DND-41 (cell line): ENCODE results near the gene ELL2.

Source experiments
- ATAC-seq: fragments of 200-7000 bp; cut with Tn5 transposase; 3 replicates; pipeline ENCODE4 v1.9.1; 2021; ENCODE audit warnings: low read depth; ENCODE audit not compliant: insufficient read depth
- DNase-seq: peaks from one replicate; pipeline ENCODE4 v3.0.0-alpha.2; 2020
- H2AFZ ChIP-seq: 2 replicates; pipeline ENCODE4 v1.6.0; 2012; ENCODE audit warnings: low read depth, low read length
- H3K27ac ChIP-seq: 2 replicates; pipeline ENCODE4 v1.5.1; 2012; ENCODE audit warnings: low read length, inconsistent platforms
- H3K27me3 ChIP-seq: fragments of 200-600 bp; sonication (generic); 2 replicates; pipeline ENCODE4 v1.6.0; 2012; ENCODE audit warnings: low read length, mild to moderate bottlenecking, inconsistent platforms; ENCODE audit not compliant: insufficient read depth, poor library complexity
- H3K36me3 ChIP-seq: 2 replicates; pipeline ENCODE4 v1.5.1; 2012; ENCODE audit warnings: low read length, inconsistent platforms; ENCODE audit not compliant: insufficient read depth
- H3K4me1 ChIP-seq: 2 replicates; pipeline ENCODE4 v1.5.1; 2012; ENCODE audit warnings: mild to moderate bottlenecking, low read length; ENCODE audit not compliant: insufficient read depth
- H3K4me2 ChIP-seq: 2 replicates; pipeline ENCODE4 v1.6.0; 2012; ENCODE audit warnings: mild to moderate bottlenecking, moderate library complexity, low read length, inconsistent platforms; ENCODE audit not compliant: insufficient read depth
- H3K4me3 ChIP-seq, 2 experiments: fragments of 200-600 bp in 1 of 2; shearing (Covaris generic) in 1 of 2; 2 replicates each; pipeline ENCODE4 v1.5.1; 2012 to 2016; ENCODE audit warnings: inconsistent platforms in 2 of 2, low read length in 2 of 2, mild to moderate bottlenecking in 2 of 2, low read depth in 1 of 2, moderate library complexity in 1 of 2
- H3K79me2 ChIP-seq: 2 replicates; pipeline ENCODE4 v1.6.0; 2012; ENCODE audit warnings: low read length, inconsistent platforms; ENCODE audit not compliant: insufficient read depth
- H3K9ac ChIP-seq: 2 replicates; pipeline ENCODE4 v1.6.0; 2012; ENCODE audit warnings: low read depth, mild to moderate bottlenecking, inconsistent platforms, low read length, moderate library complexity
- H3K9me3 ChIP-seq: 2 replicates; pipeline ENCODE4 v1.5.1; 2012; ENCODE audit warnings: low read length, moderate library complexity, mild to moderate bottlenecking, inconsistent platforms; ENCODE audit not compliant: insufficient read depth, severe bottlenecking
- H4K20me1 ChIP-seq: 2 replicates; pipeline ENCODE4 v1.6.0; 2012; ENCODE audit warnings: low read length; ENCODE audit not compliant: insufficient read depth
- EZH2 ChIP-seq: IDR thresholded peaks from 3 replicates; pipeline ENCODE4 v1.6.1; 2012; ENCODE audit warnings: borderline replicate concordance, low read depth, mild to moderate bottlenecking, moderate library complexity, low read length, inconsistent platforms; ENCODE audit not compliant: severe bottlenecking
- TF ChIP-seq, protein P1 (sequence below): IDR thresholded peaks from 2 replicates; pipeline ENCODE4 v1.5.1; 2012; ENCODE audit warnings: borderline replicate concordance, low read length, moderate library complexity, mild to moderate bottlenecking; ENCODE audit not compliant: poor library complexity, severe bottlenecking; ENCODE audit errors: extremely low read depth

Gene ELL2

GRCh38 chr5:96006291-96006690 is 44.6 kb upstream of the ELL2 start:
- H3K27me3 ChIP-seq, result no peaks in the 10 kb centered on the region
- TF ChIP-seq, protein P1, sequence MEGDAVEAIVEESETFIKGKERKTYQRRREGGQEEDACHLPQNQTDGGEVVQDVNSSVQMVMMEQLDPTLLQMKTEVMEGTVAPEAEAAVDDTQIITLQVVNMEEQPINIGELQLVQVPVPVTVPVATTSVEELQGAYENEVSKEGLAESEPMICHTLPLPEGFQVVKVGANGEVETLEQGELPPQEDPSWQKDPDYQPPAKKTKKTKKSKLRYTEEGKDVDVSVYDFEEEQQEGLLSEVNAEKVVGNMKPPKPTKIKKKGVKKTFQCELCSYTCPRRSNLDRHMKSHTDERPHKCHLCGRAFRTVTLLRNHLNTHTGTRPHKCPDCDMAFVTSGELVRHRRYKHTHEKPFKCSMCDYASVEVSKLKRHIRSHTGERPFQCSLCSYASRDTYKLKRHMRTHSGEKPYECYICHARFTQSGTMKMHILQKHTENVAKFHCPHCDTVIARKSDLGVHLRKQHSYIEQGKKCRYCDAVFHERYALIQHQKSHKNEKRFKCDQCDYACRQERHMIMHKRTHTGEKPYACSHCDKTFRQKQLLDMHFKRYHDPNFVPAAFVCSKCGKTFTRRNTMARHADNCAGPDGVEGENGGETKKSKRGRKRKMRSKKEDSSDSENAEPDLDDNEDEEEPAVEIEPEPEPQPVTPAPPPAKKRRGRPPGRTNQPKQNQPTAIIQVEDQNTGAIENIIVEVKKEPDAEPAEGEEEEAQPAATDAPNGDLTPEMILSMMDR, result no peak
- TF ChIP-seq EZH2, result no peak
- H3K4me2 ChIP-seq, result no peak overlapping the region
- no peaks in the 10 kb centered on the region for H3K79me2 ChIP-seq
- H3K4me1 ChIP-seq, result no peaks in the 10 kb centered on the region
- no peak for DNase-seq
- no peak overlapping the region for H2AFZ ChIP-seq
- H3K4me3 ChIP-seq, result no peak overlapping the region
- H3K27ac ChIP-seq, result no peak overlapping the region
- H3K9me3 ChIP-seq, result no peaks in the 10 kb centered on the region
- no peak for ATAC-seq
- no peaks in the 10 kb centered on the region for H4K20me1 ChIP-seq
- H3K36me3 ChIP-seq, result no peaks in the 10 kb centered on the region
- H3K9ac ChIP-seq, result no peak overlapping the region

DNA sequence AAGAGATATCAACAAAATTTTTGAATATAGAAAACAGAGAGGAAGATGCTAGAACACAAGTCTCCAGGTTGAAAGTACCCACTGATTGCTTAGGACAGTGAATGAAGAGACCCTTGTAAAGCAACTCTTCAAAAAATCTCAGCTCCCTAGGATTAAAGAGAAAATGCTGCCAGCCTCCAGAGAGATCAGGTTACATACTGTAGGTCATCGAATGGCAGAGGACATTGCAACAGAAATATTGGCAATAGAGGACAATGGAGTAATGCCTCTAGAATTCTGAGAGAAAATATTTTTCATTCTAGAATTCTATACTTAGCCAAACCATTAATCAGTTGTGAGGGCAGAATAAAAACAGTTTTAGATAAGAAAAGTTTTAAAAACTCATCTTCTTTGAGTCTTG is 43.1 kb upstream of the ELL2 start:
- H2AFZ ChIP-seq, result no peak overlapping the region
- H3K4me3 ChIP-seq, result no peak overlapping the region
- ATAC-seq, result no peak
- H3K27ac ChIP-seq, result no peak overlapping the region
- H3K36me3 ChIP-seq, result no peaks in the 10 kb centered on the region
- no peak for DNase-seq
- H3K27me3 ChIP-seq, result no peaks in the 10 kb centered on the region
- no peak overlapping the region for H3K9ac ChIP-seq
- no peaks in the 10 kb centered on the region for H3K79me2 ChIP-seq
- H4K20me1 ChIP-seq, result no peaks in the 10 kb centered on the region
- no peaks in the 10 kb centered on the region for H3K4me1 ChIP-seq
- TF ChIP-seq EZH2, result no peak
- TF ChIP-seq, protein P1, result no peak
- no peaks in the 10 kb centered on the region for H3K9me3 ChIP-seq
- H3K4me2 ChIP-seq, result no peak overlapping the region

DNA sequence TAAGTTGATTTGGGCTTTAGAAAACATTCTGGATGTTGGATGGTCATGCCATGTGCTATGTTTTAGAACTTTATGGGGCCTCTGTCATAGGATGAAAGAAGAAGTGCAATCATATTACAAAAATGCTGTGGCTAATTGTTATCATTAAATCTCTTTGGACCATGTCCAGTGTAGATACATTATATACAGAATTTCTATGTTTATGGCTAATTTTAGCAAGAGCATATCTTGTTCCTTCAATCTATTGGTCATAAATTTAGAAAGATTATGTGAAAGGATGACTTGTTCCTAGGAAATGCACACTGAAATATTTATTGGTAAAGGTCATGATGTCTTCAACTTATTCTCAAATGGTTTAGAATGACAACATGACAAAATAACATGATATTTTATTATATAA is 42.4 kb upstream of the ELL2 start:
- no peak overlapping the region for H3K4me3 ChIP-seq
- no peak overlapping the region for H2AFZ ChIP-seq
- H3K27me3 ChIP-seq, result no peaks in the 10 kb centered on the region

More for the DNA sequence above, 42.4 kb upstream of the ELL2 start:
- H4K20me1 ChIP-seq, result no peaks in the 10 kb centered on the region
- no peak for DNase-seq
- no peak for TF ChIP-seq EZH2
- TF ChIP-seq, protein P1, result no peak
- ATAC-seq, result no peak
- no peak overlapping the region for H3K9ac ChIP-seq
- H3K79me2 ChIP-seq, result no peaks in the 10 kb centered on the region
- H3K9me3 ChIP-seq, result no peaks in the 10 kb centered on the region
- no peak overlapping the region for H3K4me2 ChIP-seq
- H3K36me3 ChIP-seq, result no peaks in the 10 kb centered on the region
- H3K4me1 ChIP-seq, result no peaks in the 10 kb centered on the region
- no peak overlapping the region for H3K27ac ChIP-seq
